Measurements from ENCODE around the gene IGFBP1.
"Not testable (repeated sequence)": the region's sequence is repeated elsewhere in the genome, so short reads cannot be mapped to it uniquely, and the experiment has no call there.

IGFBP1 gene

GRCh38 chr7:45888185-45888992 is at the start of gene IGFBP1:
Gene IGFBP1 (plus strand): TSS chr7:45888488. CDS start chr7:45888653, 165 bp downstream.
- no peak for DNase-seq (ENCODE audit: low read depth, low spot score)

DNA sequence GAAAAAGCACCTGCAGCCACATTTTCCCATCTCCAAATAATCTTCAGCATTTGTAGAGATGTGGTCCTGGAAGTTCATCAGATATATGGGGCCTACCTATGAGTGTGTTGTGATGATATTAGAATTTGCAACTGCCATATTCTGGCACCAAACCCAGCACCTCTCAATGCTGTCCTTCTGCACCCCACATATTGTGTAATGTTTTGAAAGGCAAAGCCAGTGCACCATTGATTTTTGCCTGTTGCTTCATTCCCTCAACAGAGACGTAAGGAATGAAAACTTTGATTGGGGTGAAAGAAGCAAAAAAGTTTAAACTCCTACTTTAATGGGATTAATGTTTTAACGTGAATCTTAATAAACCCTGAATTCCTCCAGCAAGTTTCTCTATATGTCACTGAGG is 49.4 kb upstream of the IGFBP1 start:
- DNase-seq (ENCODE audit: low read depth, low spot score) = not testable (repeated sequence)

- not testable (repeated sequence) for DNase-seq (ENCODE audit: low read depth, low spot score)
These were observed 46.2 kb upstream of the IGFBP1 start for GRCh38 chr7:45841926-45842717.

DNA sequence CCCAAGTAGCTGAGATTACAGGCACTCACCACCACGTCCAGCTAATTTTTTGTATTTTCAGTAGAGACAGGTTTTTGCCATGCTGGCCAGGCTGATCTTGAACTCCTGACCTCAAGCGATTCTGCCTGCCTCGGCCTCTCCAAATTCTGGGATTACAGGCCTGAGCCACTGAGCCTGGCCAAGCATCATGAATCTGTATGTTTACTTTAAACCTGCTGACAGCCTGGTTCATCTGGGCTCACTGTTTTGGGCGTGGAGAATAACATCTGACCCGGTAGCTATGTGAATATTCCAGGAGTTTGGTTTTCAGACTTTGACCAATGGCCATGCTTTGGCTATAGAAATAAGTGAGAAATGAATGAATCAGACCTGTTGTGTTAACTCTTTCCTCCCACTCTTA is 41.8 kb upstream of the IGFBP1 start:
- DNase-seq (ENCODE audit: low read depth, low spot score) = not testable (repeated sequence)

- not testable (repeated sequence) for DNase-seq (ENCODE audit: low read depth, low spot score)
These were observed 39.6 kb upstream of the IGFBP1 start for GRCh38 chr7:45848734-45849133.

GRCh38 chr7:45852984-45853383 is 35.3 kb upstream of the IGFBP1 start:
- not testable (repeated sequence) for DNase-seq (ENCODE audit: low read depth, low spot score)

- DNase-seq (ENCODE audit: low read depth, low spot score) = not testable (repeated sequence)
These were observed 34.8 kb upstream of the IGFBP1 start for GRCh38 chr7:45853491-45853890.

DNA sequence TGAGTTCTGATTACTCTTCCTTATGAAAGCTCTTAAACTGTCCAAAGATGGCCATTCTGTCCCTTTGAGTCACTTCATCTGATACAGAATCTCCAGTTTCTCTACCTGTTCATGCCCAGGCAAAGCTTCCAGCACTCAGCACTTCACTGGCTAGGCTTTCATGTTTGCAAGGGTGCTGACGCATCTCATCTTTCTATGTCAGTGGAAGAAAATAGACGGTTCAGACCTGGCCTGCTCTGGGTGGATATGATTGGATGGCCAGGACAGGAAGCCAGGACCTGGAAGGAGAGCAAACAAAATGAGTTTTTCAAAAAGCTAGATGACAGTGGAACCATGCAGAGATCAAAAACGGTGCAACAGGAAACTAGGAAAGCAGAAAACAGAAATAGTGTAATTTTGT is 32.6 kb upstream of the IGFBP1 start:
- not testable (repeated sequence) for DNase-seq (ENCODE audit: low read depth, low spot score)

DNA sequence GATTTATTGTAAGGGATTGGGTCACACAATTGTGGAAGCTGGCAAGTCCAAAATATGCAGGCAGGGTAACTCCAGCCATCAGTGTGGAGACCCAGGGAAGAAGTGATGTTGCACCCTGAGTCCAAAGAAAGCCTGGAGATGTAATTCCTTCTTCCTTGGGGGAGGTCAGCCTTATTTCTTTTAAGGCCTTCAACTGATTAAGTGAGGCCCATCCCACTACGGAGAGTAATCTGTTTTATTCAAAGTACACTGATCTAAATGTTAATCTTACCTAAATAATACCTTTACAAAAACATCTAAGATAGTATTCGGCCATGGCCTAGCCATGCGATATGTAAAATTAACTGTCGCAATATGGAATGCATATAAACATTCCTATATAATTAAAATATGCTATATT is 31.4 kb upstream of the IGFBP1 start:
- DNase-seq (ENCODE audit: low read depth, low spot score) = not testable (repeated sequence)

DNA sequence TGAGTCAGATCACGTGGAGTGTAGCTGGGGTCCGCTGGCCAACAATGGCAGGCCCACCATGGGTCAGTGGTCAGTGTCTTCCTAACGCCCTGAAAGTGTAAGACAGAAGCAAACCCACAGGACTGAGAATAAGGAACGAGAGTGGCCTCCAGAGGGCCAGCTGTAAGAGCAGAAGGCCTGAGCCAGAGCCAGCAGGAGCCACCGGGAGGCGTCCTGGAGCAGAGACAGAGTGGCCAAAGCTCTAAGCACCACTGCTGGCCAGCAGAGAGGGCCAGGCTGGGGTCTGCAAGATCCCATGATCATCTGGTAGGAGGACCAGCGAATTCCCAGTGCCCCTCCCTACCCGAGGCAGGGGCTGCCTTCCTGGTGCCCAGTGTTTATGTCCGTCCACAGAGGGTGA is 24.6 kb upstream of the IGFBP1 start:
- DNase-seq (ENCODE audit: low read depth, low spot score) = no peak

- no peak for DNase-seq (ENCODE audit: low read depth, low spot score)
These were observed 22.5 kb upstream of the IGFBP1 start for GRCh38 chr7:45865594-45866410.

DNA sequence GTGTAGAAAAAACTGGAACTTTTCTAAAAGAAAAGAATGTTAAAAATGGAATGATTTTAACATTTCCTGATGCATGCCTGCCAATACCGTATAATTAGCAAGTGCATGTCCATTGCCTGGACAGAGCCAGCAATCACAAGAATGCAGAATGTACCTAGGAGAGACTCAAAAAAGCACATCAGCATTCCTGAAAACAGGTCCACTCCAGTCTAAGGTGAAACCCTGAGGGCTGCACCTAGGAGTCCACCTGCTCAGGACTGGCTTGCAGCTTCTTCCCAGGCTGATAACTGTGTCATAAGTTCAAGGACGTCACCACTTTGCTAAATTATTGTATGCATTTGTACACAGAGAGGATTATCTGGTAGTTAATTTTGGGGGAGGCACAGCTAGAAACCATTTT is 20.8 kb upstream of the IGFBP1 start:
- no peak for DNase-seq (ENCODE audit: low read depth, low spot score)

DNA sequence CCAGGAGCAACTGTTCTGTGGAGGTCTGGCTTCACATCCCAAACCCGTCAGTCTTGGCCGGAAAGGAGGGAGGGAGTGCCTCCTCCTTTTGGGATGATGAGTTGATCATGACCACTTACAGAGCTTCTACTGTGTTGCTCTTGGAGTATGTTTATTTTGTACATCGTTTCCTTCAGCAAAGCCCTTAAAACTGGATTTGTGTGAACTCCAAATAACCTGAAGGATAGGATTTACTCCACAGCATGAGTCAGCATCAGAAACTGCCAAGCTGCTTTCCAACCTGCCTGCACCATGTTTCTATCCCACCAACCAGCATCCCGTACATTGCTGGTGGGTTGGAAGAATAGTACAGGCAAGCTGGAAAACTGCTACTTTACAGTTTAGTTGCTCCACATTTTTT is 18.9 kb upstream of the IGFBP1 start:
- no peak for DNase-seq (ENCODE audit: low read depth, low spot score)

- no peak for DNase-seq (ENCODE audit: low read depth, low spot score)
These were observed 15.9 kb upstream of the IGFBP1 start for GRCh38 chr7:45872116-45873034.

DNA sequence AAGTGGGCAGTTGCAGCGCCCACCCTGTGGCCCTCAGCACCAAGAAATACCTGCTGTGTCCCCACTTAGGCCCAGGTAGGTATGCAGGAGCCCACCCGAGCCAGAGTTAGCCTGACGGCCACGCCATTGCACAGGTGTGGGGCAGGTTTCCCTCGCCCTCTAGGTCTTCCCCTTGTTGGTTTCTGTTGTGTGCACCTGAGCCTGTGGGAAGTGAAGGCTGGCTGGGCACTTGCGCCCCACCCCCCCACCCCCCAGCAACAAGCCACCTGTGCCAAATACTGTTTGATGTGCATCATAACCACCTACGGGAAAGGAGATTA is 15.3 kb upstream of the IGFBP1 start, which contains the start of gene CCDC201:
Gene CCDC201 (minus strand): TSS at position 48 of the 320 bp plus-strand sequence. CDS start 75 bp downstream, outside the sequence.
- no peak for DNase-seq (ENCODE audit: low read depth, low spot score)

DNA sequence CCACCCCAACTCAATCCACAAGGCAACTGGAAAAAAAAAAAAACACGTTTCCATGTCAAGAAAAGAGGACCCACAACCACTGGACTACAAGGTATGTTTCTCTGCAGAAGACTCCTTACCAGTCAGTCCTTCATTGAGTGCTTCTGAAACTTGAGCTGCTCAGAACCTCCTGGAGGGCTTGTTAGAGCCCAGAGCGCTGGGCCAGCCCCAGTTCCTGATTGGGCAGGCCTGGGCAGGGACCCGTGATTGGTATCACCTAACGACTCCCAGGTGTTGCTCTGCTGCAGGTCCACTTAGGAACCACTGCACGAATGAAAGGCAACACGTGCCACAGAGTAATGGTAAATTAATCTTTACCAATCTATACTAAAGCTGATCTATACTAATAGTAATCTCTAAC is 14.9 kb upstream of the IGFBP1 start:
- DNase-seq (ENCODE audit: low read depth, low spot score) = no peak

DNA sequence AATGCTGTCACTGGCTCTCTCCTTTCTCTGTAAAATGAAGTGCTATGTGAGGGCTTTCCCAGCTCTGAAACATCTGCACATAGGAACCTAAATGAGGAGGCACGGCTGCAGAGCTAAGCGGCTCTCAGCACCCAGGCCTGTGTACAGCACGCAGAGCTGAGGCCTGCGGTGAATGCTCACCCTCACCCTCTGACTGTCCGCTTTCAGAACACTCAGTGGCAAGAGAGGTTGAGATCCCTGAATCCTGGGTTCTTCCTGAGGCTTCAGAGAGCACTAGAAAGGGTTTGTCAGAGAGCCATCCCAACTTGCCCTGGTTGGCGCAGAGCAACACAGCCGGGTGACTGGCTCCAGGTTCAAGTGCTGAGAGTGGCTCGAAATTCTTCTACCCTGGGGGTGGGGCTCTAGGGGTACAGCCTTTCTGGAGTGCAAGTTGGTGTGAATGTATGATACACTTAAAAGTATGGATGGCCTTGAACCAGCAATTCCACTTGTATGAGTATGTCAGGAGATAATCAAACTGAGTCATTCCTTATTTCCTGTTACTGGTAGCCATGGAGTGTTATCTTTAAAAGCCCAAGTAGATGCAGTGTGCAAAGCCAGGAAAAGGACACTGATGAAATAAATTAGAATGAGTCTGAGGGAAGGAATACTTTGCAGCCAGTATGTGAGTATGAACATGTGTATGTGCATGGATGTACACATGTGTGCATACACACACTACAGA is 13.7 kb upstream of the IGFBP1 start:
- no peak for DNase-seq (ENCODE audit: low read depth, low spot score)

GRCh38 chr7:45876519-45876918 is 11.8 kb upstream of the IGFBP1 start:
- no peak for DNase-seq (ENCODE audit: low read depth, low spot score)

- DNase-seq (ENCODE audit: low read depth, low spot score) = no peak
These were observed 9.7 kb upstream of the IGFBP1 start for GRCh38 chr7:45878457-45879144.

- no peak for DNase-seq (ENCODE audit: low read depth, low spot score)
These were observed 7.8 kb upstream of the IGFBP1 start for GRCh38 chr7:45880433-45880860.

Data from activated CD4-positive, CD25-positive, alpha-beta regulatory T cell treated with anti-CD3 and anti-CD28 coated beads, Interleukin-2, amount 50 U/mL, for 16 hours (primary cell).